ENCODE results near the gene DUS2. TPM values are rescaled to one million over a fixed set of nuclear protein-coding genes. Genes with fewer than 3 reads are reported as not detected.

Gene DUS2
- polyA plus RNA-seq (17.8 to 30.7 TPM (median 22.9 TPM) in 3 replicates), polyA minus RNA-seq (27.0 to 40.7 TPM (median 38.7 TPM) in 3 replicates)
- 18.6 TPM for polyA plus RNA-seq (2011; ENCODE audit: low read depth)
- polyA plus RNA-seq (2011; cell fraction: cytosol; rRNA removed) = 20.8 and 22.3 TPM in 2 replicates
- 54.4 and 58.6 TPM in 2 replicates for polyA plus RNA-seq (2011; cell fraction: nucleus; rRNA removed)
- polyA plus RNA-seq (2012; ENCODE audit: low replicate concordance) = 16.2 and 20.1 TPM in 2 replicates
- 10.9 TPM for polyA minus RNA-seq (2011; cell fraction: cytosol; rRNA and poly(A)+ RNA removed)
- 19.9 and 25.6 TPM in 2 replicates for polyA minus RNA-seq (2011; cell fraction: nucleus; rRNA and poly(A)+ RNA removed)

DNA sequence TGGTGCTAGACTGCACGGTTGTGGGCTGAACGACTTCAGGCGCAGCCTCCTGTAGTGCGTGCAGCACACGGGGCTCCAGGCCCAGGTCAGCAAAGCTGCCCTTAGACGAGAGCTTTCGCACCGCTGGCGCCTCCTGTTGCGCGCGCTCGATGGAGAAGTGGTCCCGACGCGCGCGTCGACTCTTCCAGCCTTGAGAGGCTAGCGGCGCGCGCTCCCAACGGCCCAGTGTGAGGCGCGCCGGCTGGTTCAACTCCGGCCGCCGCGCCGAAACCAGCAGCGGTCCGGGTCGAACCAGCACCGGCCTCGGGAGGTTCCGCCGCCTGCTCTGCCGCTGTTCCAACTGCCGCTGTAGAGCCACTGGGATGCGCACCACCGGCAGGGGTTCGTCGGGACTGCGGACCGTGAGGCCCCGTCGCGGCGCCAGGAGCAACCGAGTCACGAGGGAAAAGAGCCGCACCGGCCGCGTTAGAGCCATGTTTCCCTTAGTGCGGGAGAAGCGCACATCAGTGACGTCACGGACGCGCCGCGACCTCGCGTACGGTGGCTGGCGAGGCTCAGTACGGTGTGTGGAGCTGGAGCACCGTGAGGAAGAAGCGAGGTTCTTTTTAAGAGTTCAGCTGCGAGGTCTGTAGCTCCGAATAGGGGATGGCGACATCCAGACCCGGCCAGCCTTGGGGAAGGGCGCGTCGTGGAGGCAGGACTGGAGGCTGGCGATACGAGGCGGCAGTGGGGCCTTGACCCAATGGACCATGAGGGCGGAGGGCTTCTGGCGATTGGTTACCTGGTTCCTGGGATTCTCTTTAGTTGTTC lies at the start of gene DUS2, which contains the start of gene DDX28:
DUS2 (plus strand) TSS at position 557 of the 810 bp plus-strand sequence. CDS start 14,740 bp downstream, outside the sequence.
DDX28 (minus strand) TSS at position 505 of the 810 bp plus-strand sequence; CDS start at position 475, 30 bp downstream.
- peak within 1 kb of the TSS; percentile 98 for H3K27ac ChIP-seq (ENCODE audit: control insufficient read depth, insufficient read depth, low read length)
- TF ChIP-seq EZH2 (IDR thresholded peaks at IDR 0.05; ENCODE audit: low read length) = no peak
- TF ChIP-seq, protein P1, sequence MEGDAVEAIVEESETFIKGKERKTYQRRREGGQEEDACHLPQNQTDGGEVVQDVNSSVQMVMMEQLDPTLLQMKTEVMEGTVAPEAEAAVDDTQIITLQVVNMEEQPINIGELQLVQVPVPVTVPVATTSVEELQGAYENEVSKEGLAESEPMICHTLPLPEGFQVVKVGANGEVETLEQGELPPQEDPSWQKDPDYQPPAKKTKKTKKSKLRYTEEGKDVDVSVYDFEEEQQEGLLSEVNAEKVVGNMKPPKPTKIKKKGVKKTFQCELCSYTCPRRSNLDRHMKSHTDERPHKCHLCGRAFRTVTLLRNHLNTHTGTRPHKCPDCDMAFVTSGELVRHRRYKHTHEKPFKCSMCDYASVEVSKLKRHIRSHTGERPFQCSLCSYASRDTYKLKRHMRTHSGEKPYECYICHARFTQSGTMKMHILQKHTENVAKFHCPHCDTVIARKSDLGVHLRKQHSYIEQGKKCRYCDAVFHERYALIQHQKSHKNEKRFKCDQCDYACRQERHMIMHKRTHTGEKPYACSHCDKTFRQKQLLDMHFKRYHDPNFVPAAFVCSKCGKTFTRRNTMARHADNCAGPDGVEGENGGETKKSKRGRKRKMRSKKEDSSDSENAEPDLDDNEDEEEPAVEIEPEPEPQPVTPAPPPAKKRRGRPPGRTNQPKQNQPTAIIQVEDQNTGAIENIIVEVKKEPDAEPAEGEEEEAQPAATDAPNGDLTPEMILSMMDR (optimal IDR thresholded peaks at IDR 0.05 in 1 of 3, IDR thresholded peaks at IDR 0.05 in 1 of 3, conservative IDR thresholded peaks at IDR 0.05 in 1 of 3; ENCODE audit: extremely low read depth in 1 of 3, insufficient read depth in 2 of 3, low read length in 3 of 3) = peak in 1 of 3 experiments; percentile 16
- DNase-seq (ENCODE audit: low read depth, low spot score) (peak; percentile 62), FAIRE-seq (peak; percentile 48)
- H3K4me1 ChIP-seq (ENCODE audit: control insufficient read depth, extremely low read depth, insufficient read depth, low read length) = peaks cover 22% of the 10 kb centered on the region
- peaks cover 3% of the 10 kb centered on the region for H3K9me1 ChIP-seq (ENCODE audit: control insufficient read depth, extremely low read depth, insufficient read depth, low read length)
- H3K9ac ChIP-seq (ENCODE audit: control insufficient read depth, extremely low read depth, insufficient read depth, low read length) = peak within 1 kb of the TSS; percentile 99
- peak within 1 kb of the TSS; percentile 86 to 96 (median 92) for H3K4me3 ChIP-seq (ENCODE audit: control insufficient read depth in 2 of 3, extremely low read depth in 1 of 3, insufficient read depth in 2 of 3, low read depth in 1 of 3, low read length in 3 of 3)
- H3K4me2 ChIP-seq (ENCODE audit: control insufficient read depth, extremely low read depth, insufficient read depth, low read depth, low read length) = peak within 1 kb of the TSS; percentile 96
- peaks cover 51% of the 10 kb centered on the region for H3K79me2 ChIP-seq (ENCODE audit: control insufficient read depth, insufficient read depth, low read length)
- peaks cover 7 to 13% of the 10 kb centered on the region in 2 experiments for H3K36me3 ChIP-seq (ENCODE audit: control insufficient read depth in 2 of 2, extremely low read depth in 1 of 2, insufficient read depth in 2 of 2, low read length in 2 of 2)
- no peaks in the 10 kb centered on the region for H4K20me1 ChIP-seq (ENCODE audit: control insufficient read depth, extremely low read depth, insufficient read depth, low read length)
- H3K9me3 ChIP-seq (ENCODE audit: control insufficient read depth, low read depth, low read length) = no peaks in the 10 kb centered on the region
- peak within 1 kb of the TSS; percentile 99 for H2AFZ ChIP-seq (ENCODE audit: control insufficient read depth, low read length)
- dilution Hi-C loops (cut with MboI; ENCODE audit: extremely low pct_ligation_motif_present, low sequenced_read_pairs) = no loop called here
- no peaks in the 10 kb centered on the region for H3K27me3 ChIP-seq (ENCODE audit: control insufficient read depth, extremely low read depth, insufficient read depth, low read length)

GRCh38 chr16:67975321-67976105 lies 47.6 kb upstream of the DUS2 start:
- no peak overlapping the region for H3K9ac ChIP-seq (ENCODE audit: control insufficient read depth, extremely low read depth, insufficient read depth, low read length)
- no peaks in the 10 kb centered on the region for H3K36me3 ChIP-seq (ENCODE audit: control insufficient read depth in 2 of 2, extremely low read depth in 1 of 2, insufficient read depth in 2 of 2, low read length in 2 of 2)
- no peak for TF ChIP-seq EZH2 (IDR thresholded peaks at IDR 0.05; ENCODE audit: low read length)
- TF ChIP-seq, protein P1 (optimal IDR thresholded peaks at IDR 0.05 in 1 of 3, IDR thresholded peaks at IDR 0.05 in 1 of 3, conservative IDR thresholded peaks at IDR 0.05 in 1 of 3; ENCODE audit: extremely low read depth in 1 of 3, insufficient read depth in 2 of 3, low read length in 3 of 3) = no peak
- no peaks in the 10 kb centered on the region for H3K9me3 ChIP-seq (ENCODE audit: control insufficient read depth, low read depth, low read length)
- H3K4me1 ChIP-seq (ENCODE audit: control insufficient read depth, extremely low read depth, insufficient read depth, low read length) = no peaks in the 10 kb centered on the region
- H3K27me3 ChIP-seq (ENCODE audit: control insufficient read depth, extremely low read depth, insufficient read depth, low read length) = peaks cover 17% of the 10 kb centered on the region
- no peak for DNase-seq (ENCODE audit: low read depth, low spot score)
- H3K27ac ChIP-seq (ENCODE audit: control insufficient read depth, insufficient read depth, low read length) = no peak overlapping the region
- peaks cover 2% of the 10 kb centered on the region for H4K20me1 ChIP-seq (ENCODE audit: control insufficient read depth, extremely low read depth, insufficient read depth, low read length)
- H2AFZ ChIP-seq (ENCODE audit: control insufficient read depth, low read length) = no peak overlapping the region
- dilution Hi-C loops (cut with MboI; ENCODE audit: extremely low pct_ligation_motif_present, low sequenced_read_pairs) = no loop called here
- FAIRE-seq = no peak
- no peaks in the 10 kb centered on the region for H3K79me2 ChIP-seq (ENCODE audit: control insufficient read depth, insufficient read depth, low read length)
- no peaks in the 10 kb centered on the region for H3K9me1 ChIP-seq (ENCODE audit: control insufficient read depth, extremely low read depth, insufficient read depth, low read length)
- no peak overlapping the region for H3K4me2 ChIP-seq (ENCODE audit: control insufficient read depth, extremely low read depth, insufficient read depth, low read depth, low read length)
- H3K4me3 ChIP-seq (ENCODE audit: control insufficient read depth in 2 of 3, extremely low read depth in 1 of 3, insufficient read depth in 2 of 3, low read depth in 1 of 3, low read length in 3 of 3) = no peak overlapping the region
